ENCODE measurements around the gene SLC16A7.

The SLC16A7 gene

DNA sequence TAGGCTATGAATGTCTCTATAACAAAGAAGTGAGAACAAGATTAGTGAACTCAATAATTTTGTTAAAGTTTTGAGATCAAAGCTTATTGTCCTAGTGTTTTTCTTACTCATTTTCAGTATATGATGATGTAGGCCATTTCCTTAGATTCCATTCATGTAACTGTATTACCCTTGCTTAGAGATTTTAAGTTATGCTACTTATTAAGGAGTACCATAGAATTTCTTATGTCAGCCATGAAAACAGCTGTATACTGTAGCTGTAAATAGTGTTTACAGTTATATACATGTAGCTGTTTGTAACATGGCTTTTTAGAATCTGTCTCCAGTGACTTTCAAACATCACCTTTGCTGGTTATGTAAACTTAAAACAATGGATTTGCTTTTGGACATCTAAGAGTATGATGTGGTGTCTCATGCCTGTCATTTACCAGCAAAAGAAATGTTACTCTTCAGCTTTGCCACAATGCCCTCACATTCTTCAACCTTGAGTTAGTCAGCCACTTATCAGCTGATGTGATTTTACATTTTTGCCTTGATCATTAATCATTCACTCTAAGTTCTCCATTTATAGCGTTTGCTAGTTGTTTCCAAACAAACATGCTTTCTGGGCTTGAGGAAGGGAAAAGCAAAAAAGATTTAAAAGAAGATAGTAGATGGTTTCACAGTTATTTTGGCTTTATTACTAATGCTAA, 55.5 kb downstream of the SLC16A7 start:
- Histone ChIP-seq H3K27me3 (ENCODE audit: control insufficient read depth, insufficient read depth, low read length) (no peaks in the 10 kb centered on the region), H3K4me1 (ENCODE audit: control insufficient read depth, low read depth, low read length) (no peaks in the 10 kb centered on the region), H3K4me3 (ENCODE audit: low read length) (no peak overlapping the region), H3K9ac (ENCODE audit: low read length) (no peak overlapping the region), H3K27ac (ENCODE audit: low read length) (no peak overlapping the region), H3K36me3 (ENCODE audit: control insufficient read depth, low read depth, low read length) (no peaks in the 10 kb centered on the region), H3K9me3 (ENCODE audit: control insufficient read depth, low read depth, low read length) (no peaks in the 10 kb centered on the region)

DNA sequence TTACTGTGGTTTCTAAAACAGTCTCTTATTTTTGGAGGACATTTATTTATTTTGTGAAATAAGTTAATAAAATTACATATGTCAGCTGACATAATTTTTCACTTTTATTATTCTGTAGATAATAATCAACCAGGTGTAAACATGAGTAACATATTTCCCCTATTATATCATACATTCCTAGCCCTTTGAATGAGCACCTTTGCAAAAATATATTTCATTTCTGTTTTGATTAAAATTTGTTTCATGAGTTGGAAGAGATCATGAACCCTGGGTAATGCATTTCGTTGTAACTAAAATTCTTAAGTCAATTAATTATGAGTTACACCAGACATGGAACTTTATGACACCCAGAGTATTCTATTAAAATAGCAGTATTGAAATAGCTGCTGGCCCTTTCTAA, 56.3 kb downstream of the SLC16A7 start:
- no peak overlapping the region for H3K4me3 ChIP-seq (ENCODE audit: low read length)
- H3K27ac ChIP-seq (ENCODE audit: low read length) = no peak overlapping the region
- no peaks in the 10 kb centered on the region for H3K27me3 ChIP-seq (ENCODE audit: control insufficient read depth, insufficient read depth, low read length)
- H3K9me3 ChIP-seq (ENCODE audit: control insufficient read depth, low read depth, low read length) = no peaks in the 10 kb centered on the region
- no peaks in the 10 kb centered on the region for H3K4me1 ChIP-seq (ENCODE audit: control insufficient read depth, low read depth, low read length)
- H3K9ac ChIP-seq (ENCODE audit: low read length) = no peak overlapping the region
- no peaks in the 10 kb centered on the region for H3K36me3 ChIP-seq (ENCODE audit: control insufficient read depth, low read depth, low read length)

- Histone ChIP-seq H3K27me3 (ENCODE audit: control insufficient read depth, insufficient read depth, low read length) (no peaks in the 10 kb centered on the region), H3K9ac (ENCODE audit: low read length) (no peak overlapping the region), H3K36me3 (ENCODE audit: control insufficient read depth, low read depth, low read length) (no peaks in the 10 kb centered on the region), H3K9me3 (ENCODE audit: control insufficient read depth, low read depth, low read length) (no peaks in the 10 kb centered on the region), H3K4me3 (ENCODE audit: low read length) (no peak overlapping the region), H3K27ac (ENCODE audit: low read length) (no peak overlapping the region), H3K4me1 (ENCODE audit: control insufficient read depth, low read depth, low read length) (no peaks in the 10 kb centered on the region)
These were observed 58.2 kb downstream of the SLC16A7 start for GRCh38 chr12:59654061-59654460.

- H3K27me3 ChIP-seq (ENCODE audit: control insufficient read depth, insufficient read depth, low read length) = no peaks in the 10 kb centered on the region
- H3K4me1 ChIP-seq (ENCODE audit: control insufficient read depth, low read depth, low read length) = no peaks in the 10 kb centered on the region
- no peak overlapping the region for H3K9ac ChIP-seq (ENCODE audit: low read length)
- H3K4me3 ChIP-seq (ENCODE audit: low read length) = no peak overlapping the region
- H3K36me3 ChIP-seq (ENCODE audit: control insufficient read depth, low read depth, low read length) = no peaks in the 10 kb centered on the region
- no peak overlapping the region for H3K27ac ChIP-seq (ENCODE audit: low read length)
- H3K9me3 ChIP-seq (ENCODE audit: control insufficient read depth, low read depth, low read length) = no peaks in the 10 kb centered on the region
These were observed 61.4 kb downstream of the SLC16A7 start for GRCh38 chr12:59657266-59657665.

GRCh38 chr12:59657711-59658110, 61.9 kb downstream of the SLC16A7 start:
- H3K36me3 ChIP-seq (ENCODE audit: control insufficient read depth, low read depth, low read length) = no peaks in the 10 kb centered on the region
- H3K9ac ChIP-seq (ENCODE audit: low read length) = no peak overlapping the region
- no peaks in the 10 kb centered on the region for H3K9me3 ChIP-seq (ENCODE audit: control insufficient read depth, low read depth, low read length)
- no peak overlapping the region for H3K27ac ChIP-seq (ENCODE audit: low read length)
- H3K4me3 ChIP-seq (ENCODE audit: low read length) = no peak overlapping the region
- H3K27me3 ChIP-seq (ENCODE audit: control insufficient read depth, insufficient read depth, low read length) = no peaks in the 10 kb centered on the region
- no peaks in the 10 kb centered on the region for H3K4me1 ChIP-seq (ENCODE audit: control insufficient read depth, low read depth, low read length)

- Histone ChIP-seq H3K4me3 (ENCODE audit: low read length) (no peak overlapping the region), H3K27me3 (ENCODE audit: control insufficient read depth, insufficient read depth, low read length) (no peaks in the 10 kb centered on the region), H3K36me3 (ENCODE audit: control insufficient read depth, low read depth, low read length) (no peaks in the 10 kb centered on the region), H3K27ac (ENCODE audit: low read length) (no peak overlapping the region), H3K9me3 (ENCODE audit: control insufficient read depth, low read depth, low read length) (no peaks in the 10 kb centered on the region), H3K4me1 (ENCODE audit: control insufficient read depth, low read depth, low read length) (no peaks in the 10 kb centered on the region), H3K9ac (ENCODE audit: low read length) (no peak overlapping the region)
These were observed 64.3 kb downstream of the SLC16A7 start for GRCh38 chr12:59660148-59660547.

- no peak overlapping the region for H3K9ac ChIP-seq (ENCODE audit: low read length)
- H3K4me3 ChIP-seq (ENCODE audit: low read length) = no peak overlapping the region
- no peaks in the 10 kb centered on the region for H3K36me3 ChIP-seq (ENCODE audit: control insufficient read depth, low read depth, low read length)
- no peak overlapping the region for H3K27ac ChIP-seq (ENCODE audit: low read length)
- no peaks in the 10 kb centered on the region for H3K27me3 ChIP-seq (ENCODE audit: control insufficient read depth, insufficient read depth, low read length)
- H3K9me3 ChIP-seq (ENCODE audit: control insufficient read depth, low read depth, low read length) = no peaks in the 10 kb centered on the region
- no peaks in the 10 kb centered on the region for H3K4me1 ChIP-seq (ENCODE audit: control insufficient read depth, low read depth, low read length)
These were observed 65.2 kb downstream of the SLC16A7 start for GRCh38 chr12:59660921-59661597.

DNA sequence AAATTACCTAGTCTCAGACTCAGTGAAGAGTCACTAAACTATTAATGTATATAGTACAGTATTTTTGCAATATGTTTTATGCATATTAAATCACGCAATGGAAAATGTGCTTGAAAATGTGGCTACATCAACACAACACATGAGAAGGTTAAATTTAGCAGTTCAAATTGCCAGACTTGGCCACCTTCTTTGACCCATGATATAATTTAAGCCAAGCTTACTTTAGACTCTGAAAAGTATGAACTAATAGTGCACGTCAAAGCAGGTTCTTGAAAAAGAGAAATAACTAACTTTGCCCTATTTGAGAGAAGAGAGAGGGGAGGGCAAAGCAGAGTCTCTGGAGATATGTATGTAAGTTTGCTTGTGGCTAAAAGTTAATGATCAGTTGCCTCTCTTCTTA, 68.7 kb downstream of the SLC16A7 start:
- no peaks in the 10 kb centered on the region for H3K9me3 ChIP-seq (ENCODE audit: control insufficient read depth, low read depth, low read length)
- no peaks in the 10 kb centered on the region for H3K27me3 ChIP-seq (ENCODE audit: control insufficient read depth, insufficient read depth, low read length)
- H3K27ac ChIP-seq (ENCODE audit: low read length) = no peak overlapping the region
- no peaks in the 10 kb centered on the region for H3K36me3 ChIP-seq (ENCODE audit: control insufficient read depth, low read depth, low read length)
- no peaks in the 10 kb centered on the region for H3K4me1 ChIP-seq (ENCODE audit: control insufficient read depth, low read depth, low read length)
- H3K4me3 ChIP-seq (ENCODE audit: low read length) = no peak overlapping the region
- H3K9ac ChIP-seq (ENCODE audit: low read length) = no peak overlapping the region

GRCh38 chr12:59665701-59666100, 69.9 kb downstream of the SLC16A7 start:
- Histone ChIP-seq H3K9ac (ENCODE audit: low read length) (no peak overlapping the region), H3K36me3 (ENCODE audit: control insufficient read depth, low read depth, low read length) (no peaks in the 10 kb centered on the region), H3K27ac (ENCODE audit: low read length) (no peak overlapping the region), H3K9me3 (ENCODE audit: control insufficient read depth, low read depth, low read length) (no peaks in the 10 kb centered on the region), H3K4me1 (ENCODE audit: control insufficient read depth, low read depth, low read length) (no peaks in the 10 kb centered on the region), H3K27me3 (ENCODE audit: control insufficient read depth, insufficient read depth, low read length) (no peaks in the 10 kb centered on the region), H3K4me3 (ENCODE audit: low read length) (no peak overlapping the region)

DNA sequence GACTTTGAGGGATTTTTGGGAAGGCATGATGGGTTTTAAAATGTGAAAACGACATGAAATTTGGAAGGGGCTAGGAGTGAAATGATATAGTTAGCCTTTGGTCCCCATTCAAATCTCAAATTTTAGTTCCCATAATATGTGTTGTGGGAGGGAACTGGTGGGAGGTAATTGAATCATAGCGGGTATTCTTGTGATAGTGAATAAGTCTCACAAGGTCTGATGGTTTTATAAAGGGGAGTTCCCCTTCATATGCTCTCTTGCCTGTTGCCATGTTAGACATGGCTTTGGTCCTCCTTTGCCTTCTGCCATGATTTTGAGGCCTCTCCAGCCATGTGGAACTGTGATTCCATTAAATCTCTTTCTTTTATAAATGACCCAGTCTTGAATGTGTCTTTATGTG, 72.8 kb downstream of the SLC16A7 start:
- Histone ChIP-seq H3K27me3 (ENCODE audit: control insufficient read depth, insufficient read depth, low read length) (no peaks in the 10 kb centered on the region), H3K4me1 (ENCODE audit: control insufficient read depth, low read depth, low read length) (no peaks in the 10 kb centered on the region), H3K9me3 (ENCODE audit: control insufficient read depth, low read depth, low read length) (no peaks in the 10 kb centered on the region), H3K27ac (ENCODE audit: low read length) (no peak overlapping the region), H3K36me3 (ENCODE audit: control insufficient read depth, low read depth, low read length) (no peaks in the 10 kb centered on the region), H3K4me3 (ENCODE audit: low read length) (no peak overlapping the region), H3K9ac (ENCODE audit: low read length) (no peak overlapping the region)

- Histone ChIP-seq H3K27me3 (ENCODE audit: control insufficient read depth, insufficient read depth, low read length) (no peaks in the 10 kb centered on the region), H3K27ac (ENCODE audit: low read length) (no peak overlapping the region), H3K36me3 (ENCODE audit: control insufficient read depth, low read depth, low read length) (no peaks in the 10 kb centered on the region), H3K4me3 (ENCODE audit: low read length) (no peak overlapping the region), H3K9me3 (ENCODE audit: control insufficient read depth, low read depth, low read length) (no peaks in the 10 kb centered on the region), H3K4me1 (ENCODE audit: control insufficient read depth, low read depth, low read length) (no peaks in the 10 kb centered on the region), H3K9ac (ENCODE audit: low read length) (no peak overlapping the region)
These were observed 76.4 kb downstream of the SLC16A7 start for GRCh38 chr12:59672273-59672672.

GRCh38 chr12:59675461-59675860, 79.6 kb downstream of the SLC16A7 start:
- no peaks in the 10 kb centered on the region for H3K36me3 ChIP-seq (ENCODE audit: control insufficient read depth, low read depth, low read length)
- no peak overlapping the region for H3K27ac ChIP-seq (ENCODE audit: low read length)
- no peak overlapping the region for H3K4me3 ChIP-seq (ENCODE audit: low read length)
- no peaks in the 10 kb centered on the region for H3K4me1 ChIP-seq (ENCODE audit: control insufficient read depth, low read depth, low read length)
- no peaks in the 10 kb centered on the region for H3K27me3 ChIP-seq (ENCODE audit: control insufficient read depth, insufficient read depth, low read length)
- no peak overlapping the region for H3K9ac ChIP-seq (ENCODE audit: low read length)
- H3K9me3 ChIP-seq (ENCODE audit: control insufficient read depth, low read depth, low read length) = no peaks in the 10 kb centered on the region
